Measurements from ENCODE around the gene ALDH1B1.

Gene ALDH1B1

GRCh38 chr9:38442473-38443096, 50.1 kb downstream of the ALDH1B1 start:
- no peak overlapping the region for H3K4me3 ChIP-seq (ENCODE audit: low read depth, low read length)
- no peak for DNase-seq (ENCODE audit: low read depth)
- TF ChIP-seq CTCF (IDR thresholded peaks at IDR 0.05; ENCODE audit: low read depth, low read length) (no peak), MAX (IDR thresholded peaks at IDR 0.05; ENCODE audit: low read depth, low read length) (no peak), MYC (IDR thresholded peaks at IDR 0.05; ENCODE audit: low read depth, low read length) (no peak), POLR2A (IDR thresholded peaks at IDR 0.05; ENCODE audit: extremely low read depth, insufficient read length) (no peak)

GRCh38 chr9:38443181-38443580, 50.7 kb downstream of the ALDH1B1 start:
- no peak for DNase-seq (ENCODE audit: low read depth)
- TF ChIP-seq MAX (IDR thresholded peaks at IDR 0.05; ENCODE audit: low read depth, low read length) (no peak), MYC (IDR thresholded peaks at IDR 0.05; ENCODE audit: low read depth, low read length) (no peak), POLR2A (IDR thresholded peaks at IDR 0.05; ENCODE audit: extremely low read depth, insufficient read length) (no peak), CTCF (IDR thresholded peaks at IDR 0.05; ENCODE audit: low read depth, low read length) (no peak)
- H3K4me3 ChIP-seq (ENCODE audit: low read depth, low read length): no peak overlapping the region

- no peak overlapping the region for H3K4me3 ChIP-seq (ENCODE audit: low read depth, low read length)
- no peak for DNase-seq (ENCODE audit: low read depth)
- TF ChIP-seq MYC (IDR thresholded peaks at IDR 0.05; ENCODE audit: low read depth, low read length) (no peak), POLR2A (IDR thresholded peaks at IDR 0.05; ENCODE audit: extremely low read depth, insufficient read length) (no peak), MAX (IDR thresholded peaks at IDR 0.05; ENCODE audit: low read depth, low read length) (no peak), CTCF (IDR thresholded peaks at IDR 0.05; ENCODE audit: low read depth, low read length) (no peak)
Measured at GRCh38 chr9:38443597-38443996, 51.1 kb downstream of the ALDH1B1 start.

GRCh38 chr9:38445154-38446043, 52.9 kb downstream of the ALDH1B1 start:
- TF ChIP-seq CTCF (IDR thresholded peaks at IDR 0.05; ENCODE audit: low read depth, low read length): no peak
- TF ChIP-seq POLR2A (IDR thresholded peaks at IDR 0.05; ENCODE audit: extremely low read depth, insufficient read length): no peak
- TF ChIP-seq MYC (IDR thresholded peaks at IDR 0.05; ENCODE audit: low read depth, low read length): no peak
- no peak for TF ChIP-seq MAX (IDR thresholded peaks at IDR 0.05; ENCODE audit: low read depth, low read length)
- peak; percentile 5 for DNase-seq (ENCODE audit: low read depth)
- H3K4me3 ChIP-seq (ENCODE audit: low read depth, low read length): no peak overlapping the region

- no peak for DNase-seq (ENCODE audit: low read depth)
- H3K4me3 ChIP-seq (ENCODE audit: low read depth, low read length): no peak overlapping the region
- TF ChIP-seq MYC (IDR thresholded peaks at IDR 0.05; ENCODE audit: low read depth, low read length) (no peak), POLR2A (IDR thresholded peaks at IDR 0.05; ENCODE audit: extremely low read depth, insufficient read length) (no peak), CTCF (IDR thresholded peaks at IDR 0.05; ENCODE audit: low read depth, low read length) (no peak), MAX (IDR thresholded peaks at IDR 0.05; ENCODE audit: low read depth, low read length) (no peak)
Measured at GRCh38 chr9:38447703-38448102, 55.2 kb downstream of the ALDH1B1 start.
